ENCODE data around the gene TXNRD2.

DNA sequence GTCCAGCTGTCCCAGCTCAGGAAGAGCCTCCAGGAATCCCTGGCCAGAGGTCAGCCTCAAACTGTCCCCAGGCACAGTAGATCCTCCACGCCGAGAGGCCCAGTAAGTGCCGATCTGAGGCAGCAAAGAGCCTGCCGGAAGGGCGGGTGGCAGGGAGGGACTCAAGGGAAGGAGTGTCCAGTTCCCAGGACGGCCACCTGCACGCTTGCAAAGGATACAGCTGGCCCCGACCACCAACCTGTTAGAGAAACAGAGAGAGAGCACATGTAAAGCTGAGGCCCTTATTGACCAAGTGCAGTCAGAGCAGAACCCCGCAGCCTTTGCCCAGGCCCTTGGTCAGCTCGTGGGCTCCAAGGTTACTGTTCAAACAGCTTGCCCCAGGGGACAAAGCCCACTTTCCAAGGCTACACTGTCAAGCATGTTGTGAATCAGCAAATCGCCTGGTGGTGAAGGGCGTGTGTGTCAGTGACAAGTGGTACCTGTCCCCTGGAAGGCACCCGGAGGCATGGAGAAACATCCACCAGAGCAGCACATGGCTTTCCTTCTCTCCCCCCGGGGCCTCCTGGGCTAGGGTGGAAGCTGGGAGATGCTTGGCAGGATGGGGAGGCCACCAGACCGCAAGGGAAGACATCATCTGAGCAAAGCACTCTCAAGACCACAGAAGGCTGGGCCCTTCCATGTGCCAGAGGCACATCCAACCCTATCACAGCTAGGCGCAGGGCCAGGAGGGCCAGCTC is 42.6 kb downstream of the TXNRD2 start:
- TF ChIP-seq, protein P1, sequence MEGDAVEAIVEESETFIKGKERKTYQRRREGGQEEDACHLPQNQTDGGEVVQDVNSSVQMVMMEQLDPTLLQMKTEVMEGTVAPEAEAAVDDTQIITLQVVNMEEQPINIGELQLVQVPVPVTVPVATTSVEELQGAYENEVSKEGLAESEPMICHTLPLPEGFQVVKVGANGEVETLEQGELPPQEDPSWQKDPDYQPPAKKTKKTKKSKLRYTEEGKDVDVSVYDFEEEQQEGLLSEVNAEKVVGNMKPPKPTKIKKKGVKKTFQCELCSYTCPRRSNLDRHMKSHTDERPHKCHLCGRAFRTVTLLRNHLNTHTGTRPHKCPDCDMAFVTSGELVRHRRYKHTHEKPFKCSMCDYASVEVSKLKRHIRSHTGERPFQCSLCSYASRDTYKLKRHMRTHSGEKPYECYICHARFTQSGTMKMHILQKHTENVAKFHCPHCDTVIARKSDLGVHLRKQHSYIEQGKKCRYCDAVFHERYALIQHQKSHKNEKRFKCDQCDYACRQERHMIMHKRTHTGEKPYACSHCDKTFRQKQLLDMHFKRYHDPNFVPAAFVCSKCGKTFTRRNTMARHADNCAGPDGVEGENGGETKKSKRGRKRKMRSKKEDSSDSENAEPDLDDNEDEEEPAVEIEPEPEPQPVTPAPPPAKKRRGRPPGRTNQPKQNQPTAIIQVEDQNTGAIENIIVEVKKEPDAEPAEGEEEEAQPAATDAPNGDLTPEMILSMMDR (IDR thresholded peaks at IDR 0.05) = no peak
- no peak for TF ChIP-seq POLR2A (IDR thresholded peaks at IDR 0.05)
